GM23338 (cell line): ENCODE measurements around the gene SFI1. TPM values are rescaled to one million over a fixed set of nuclear protein-coding genes. Genes with fewer than 3 reads are reported as not detected.

Source experiments
- ATAC-seq: fragments of 200-7000 bp; cut with Tn5 transposase; 3 replicates; pipeline ENCODE4 v1.9.1; 2020
- DNase-seq: peaks from one replicate; pipeline ENCODE4 v3.0.0-alpha.2; 2015; ENCODE audit warnings: low spot score
- H2AFZ ChIP-seq: fragments of 200-600 bp; sonication (generic); 2 replicates; pipeline ENCODE4 v1.8.0; 2016; ENCODE audit warnings: antibody characterized with exemption, mild to moderate bottlenecking, moderate library complexity
- H3F3A ChIP-seq: fragments of 200-600 bp; sonication (generic); replicated peaks from 2 replicates; pipeline ENCODE4 v1.8.0; 2017; ENCODE audit warnings: antibody characterized with exemption, mixed run types, low read depth
- H3K27ac ChIP-seq: fragments of 200-600 bp; sonication (generic); 2 replicates; pipeline ENCODE4 v1.6.1; 2016; ENCODE audit warnings: low read depth
- H3K27me3 ChIP-seq: fragments of 200-600 bp; sonication (generic); 2 replicates; pipeline ENCODE4 v1.8.0; 2016; ENCODE audit warnings: mild to moderate bottlenecking, mixed run types, moderate library complexity; ENCODE audit not compliant: insufficient read depth
- H3K36me3 ChIP-seq: fragments of 200-600 bp; sonication (generic); 2 replicates; pipeline ENCODE4 v1.8.0; 2016; ENCODE audit warnings: mild to moderate bottlenecking; ENCODE audit not compliant: insufficient read depth
- H3K4me1 ChIP-seq: fragments of 200-600 bp; sonication (generic); 2 replicates; pipeline ENCODE4 v1.8.0; 2016; ENCODE audit warnings: mild to moderate bottlenecking, moderate library complexity; ENCODE audit not compliant: insufficient read depth
- H3K4me2 ChIP-seq: fragments of 200-600 bp; sonication (generic); 2 replicates; pipeline ENCODE4 v1.7.1; 2017; ENCODE audit warnings: mixed run types
- H3K4me3 ChIP-seq: fragments of 200-600 bp; sonication (generic); 2 replicates; pipeline ENCODE4 v1.6.1; 2016; ENCODE audit warnings: mixed run types
- H3K79me2 ChIP-seq: fragments of 200-600 bp; sonication (generic); replicated peaks from 2 replicates; pipeline ENCODE4 v1.8.0; 2017; ENCODE audit warnings: mild to moderate bottlenecking; ENCODE audit not compliant: insufficient read depth
- H3K9me2 ChIP-seq: fragments of 200-600 bp; sonication (generic); 2 replicates; pipeline ENCODE4 v1.8.0; 2017; ENCODE audit not compliant: insufficient read depth
- H4K20me1 ChIP-seq: fragments of 200-600 bp; sonication (generic); replicated peaks from 2 replicates; pipeline ENCODE4 v1.8.0; 2017; ENCODE audit warnings: mild to moderate bottlenecking; ENCODE audit not compliant: insufficient read depth
- H3K27ac Mint-ChIP-seq: 2 replicates; pipeline ENCODE4 v1.8.0; 2020; ENCODE audit warnings: inconsistent platforms, mild to moderate bottlenecking, moderate library complexity, mixed read lengths
- H3K27me3 Mint-ChIP-seq: 3 replicates; pipeline ENCODE4 v1.8.0; 2022; ENCODE audit warnings: low read depth, mild to moderate bottlenecking, moderate library complexity, mixed read lengths, inconsistent platforms; ENCODE audit not compliant: insufficient read depth, poor library complexity
- H3K36me3 Mint-ChIP-seq: 3 replicates; pipeline ENCODE4 v1.8.0; 2021; ENCODE audit warnings: low read depth, mild to moderate bottlenecking, inconsistent platforms, moderate library complexity, mixed read lengths
- H3K4me1 Mint-ChIP-seq: 3 replicates; pipeline ENCODE4 v1.8.0; 2020; ENCODE audit warnings: mild to moderate bottlenecking, inconsistent platforms, mixed read lengths
- H3K4me3 Mint-ChIP-seq: 3 replicates; pipeline ENCODE4 v1.8.0; 2021; ENCODE audit warnings: moderate library complexity, mild to moderate bottlenecking, inconsistent platforms, mixed read lengths
- H3K9me3 Mint-ChIP-seq: 3 replicates; pipeline ENCODE4 v1.8.0; 2020; ENCODE audit warnings: moderate library complexity, mild to moderate bottlenecking, inconsistent platforms, mixed read lengths
- CREB1 ChIP-seq: fragments of 250-450 bp; sonication (Bioruptor Pico); IDR thresholded peaks from 2 replicates; pipeline ENCODE4 v1.5.0; 2020; ENCODE audit warnings: low read depth, mild to moderate bottlenecking, moderate library complexity
- CTCF ChIP-seq, 2 experiments: fragments of 200-600 bp in 1 of 2; sonication (generic) in 1 of 2; conservative IDR thresholded peaks; 2 replicates each; pipeline versions ENCODE4 v1.5.1 to v1.6.1; 2016 to 2017; ENCODE audit warnings: antibody characterized with exemption in 2 of 2, low read depth in 2 of 2, mild to moderate bottlenecking in 2 of 2, moderate library complexity in 1 of 2
- ETS1 ChIP-seq: IDR thresholded peaks from 2 replicates; pipeline ENCODE4 v1.6.1; 2016; ENCODE audit warnings: antibody characterized with exemption
- EZH2 ChIP-seq: fragments of 200-600 bp; sonication (generic); IDR thresholded peaks from one replicate; pipeline ENCODE4 v1.8.0; 2017; ENCODE audit warnings: antibody characterized with exemption, mild to moderate bottlenecking, low read depth; ENCODE audit not compliant: unreplicated experiment
- NANOG ChIP-seq: IDR thresholded peaks from 2 replicates; pipeline ENCODE4 v1.6.1; 2016; ENCODE audit warnings: antibody characterized with exemption, borderline replicate concordance
- POLR2AphosphoS5 ChIP-seq: IDR thresholded peaks from 2 replicates; pipeline ENCODE4 v1.6.1; 2016; ENCODE audit warnings: antibody characterized with exemption, low read depth
- REST ChIP-seq: IDR thresholded peaks from one replicate; pipeline ENCODE4 v1.6.1; 2018; ENCODE audit warnings: antibody characterized with exemption; ENCODE audit not compliant: unreplicated experiment
- ZNF114 ChIP-seq: fragments of 250-450 bp; sonication (Bioruptor Pico); IDR thresholded peaks from 2 replicates; pipeline ENCODE4 v1.5.0; 2020; ENCODE audit warnings: mild to moderate bottlenecking, moderate library complexity
- polyA plus RNA-seq: library from polyadenylated mRNA; unstranded; fragments of >200 nt; fragmentation: Nextera tagmentation; extraction: Ambion mirVana; gene quantifications from 2 replicates; pipeline ENCODE4 v1.2.1, GENCODE V29; 2016
- total RNA-seq: library from RNA; depleted of rRNA; stranded (reverse); fragments of >200 nt; shearing (Covaris generic); gene quantifications from 2 replicates; pipeline ENCODE4 v1.2.3, GENCODE V29; 2014

Gene SFI1
- total and polyA plus RNA-seq, 2 experiments from 2014 or later = 16.7 to 25.6 TPM

GRCh38 chr22:31651664-31652063 is 155.3 kb downstream of the SFI1 start:
- H3K4me3 Mint-ChIP-seq = no peak overlapping the region
- peaks cover 25% of the 10 kb centered on the region for H3K4me1 Mint-ChIP-seq
- H3K27me3 Mint-ChIP-seq = peaks cover 6% of the 10 kb centered on the region

GRCh38 chr22:31652088-31652487 is 155.8 kb downstream of the SFI1 start:
- Histone ChIP-seq H2AFZ (no peak overlapping the region), H3K27ac (0 out of 2 replicates have a peak overlapping the region, but pooled peaks have one; percentile 56), H3F3A (0 out of 2 replicates have a peak, but pooled peaks cover 5% of the 10 kb centered on the region), H4K20me1 (peaks cover 29% of the 10 kb centered on the region), H3K79me2 (peaks cover 91% of the 10 kb centered on the region), H3K4me2 (no peak overlapping the region), H3K9me2 (no peaks in the 10 kb centered on the region), H3K4me1 (peaks cover 28% of the 10 kb centered on the region), H3K4me3 (no peak overlapping the region), H3K36me3 (peaks cover 13% of the 10 kb centered on the region), H3K27me3 (no peaks in the 10 kb centered on the region)
- TF ChIP-seq EZH2 = no peak
- TF ChIP-seq ETS1 = no peak
- Mint-ChIP-seq H3K9me3 (no peaks in the 10 kb centered on the region), H3K4me1 (peaks cover 25% of the 10 kb centered on the region), H3K4me3 (no peak overlapping the region), H3K27me3 (peaks cover 6% of the 10 kb centered on the region), H3K36me3 (peaks cover 24% of the 10 kb centered on the region), H3K27ac (no peak overlapping the region)
- no peak for ATAC-seq
- DNase-seq = no peak

More at GRCh38 chr22:31651664-31652063, 155.3 kb downstream of the SFI1 start:
- TF ChIP-seq CREB1 (CRISPR knock-in tag) (no peak), POLR2AphosphoS5 (no peak), ETS1 (no peak)
- H4K20me1 ChIP-seq = peaks cover 29% of the 10 kb centered on the region
- no peak for ATAC-seq
- no peak overlapping the region for H3K27ac Mint-ChIP-seq
- H2AFZ ChIP-seq = no peak overlapping the region
- DNase-seq = no peak
- H3K4me2 ChIP-seq = no peak overlapping the region
- 0 out of 2 replicates have a peak overlapping the region, but pooled peaks have one; percentile 56 for H3K27ac ChIP-seq
- H3K4me1 ChIP-seq = peaks cover 28% of the 10 kb centered on the region
- no peaks in the 10 kb centered on the region for H3K9me2 ChIP-seq
- H3F3A ChIP-seq = 0 out of 2 replicates have a peak, but pooled peaks cover 5% of the 10 kb centered on the region
- H3K36me3 ChIP-seq = peaks cover 17% of the 10 kb centered on the region
- H3K36me3 Mint-ChIP-seq = peaks cover 26% of the 10 kb centered on the region
- peaks cover 91% of the 10 kb centered on the region for H3K79me2 ChIP-seq
- no peak overlapping the region for H3K4me3 ChIP-seq
- no peaks in the 10 kb centered on the region for H3K27me3 ChIP-seq
- no peaks in the 10 kb centered on the region for H3K9me3 Mint-ChIP-seq

GRCh38 chr22:31652911-31653684 is 156.8 kb downstream of the SFI1 start:
- H3K27ac Mint-ChIP-seq = no peak overlapping the region
- peaks cover 17% of the 10 kb centered on the region for H3K4me1 Mint-ChIP-seq
- TF ChIP-seq EZH2 (no peak), ETS1 (no peak), ZNF114 (CRISPR knock-in tag) (no peak), NANOG (no peak), CTCF (conservative IDR thresholded peaks at IDR 0.05; ENCODE audit: low read depth in 2 of 2) (no peak), REST (no peak)

More at GRCh38 chr22:31652911-31653684, 156.8 kb downstream of the SFI1 start:
- Histone ChIP-seq H3K79me2 (peaks cover 94% of the 10 kb centered on the region), H3K27ac (no peak overlapping the region), H3K36me3 (peaks cover 6% of the 10 kb centered on the region; the same call in 1 of the 2 replicates), H4K20me1 (peaks cover 29% of the 10 kb centered on the region), H3K4me2 (no peak overlapping the region), H3F3A (0 out of 2 replicates have a peak, but pooled peaks cover 5% of the 10 kb centered on the region), H3K4me3 (no peak overlapping the region), H2AFZ (no peak overlapping the region), H3K4me1 (peaks cover 18% of the 10 kb centered on the region), H3K9me2 (no peaks in the 10 kb centered on the region), H3K27me3 (no peaks in the 10 kb centered on the region)
- ATAC-seq (no peak), DNase-seq (no peak)
- Mint-ChIP-seq H3K27me3 (peaks cover 6% of the 10 kb centered on the region), H3K9me3 (no peaks in the 10 kb centered on the region), H3K36me3 (peaks cover 14% of the 10 kb centered on the region), H3K4me3 (no peak overlapping the region)
